Glomerular endothelial cell (primary cell): Measurements from ENCODE around the gene FMO1. TPM values are rescaled to one million over a fixed set of nuclear protein-coding genes. Genes with fewer than 3 reads are reported as not detected.
"Not testable (repeated sequence)": the region's sequence is repeated elsewhere in the genome, so short reads cannot be mapped to it uniquely, and the experiment has no call there.

Experiments used
- DNase-seq: peaks from one replicate; pipeline ENCODE4 v3.0.0-alpha.2; 2011; ENCODE audit warnings: low read depth, low spot score; ENCODE audit errors: extremely low read depth
- total RNA-seq: library from RNA; depleted of rRNA; stranded (reverse); fragments of >200 nt; gene quantifications from 2 replicates; pipeline ENCODE4 v1.2.3, GENCODE V29; 2015

The FMO1 gene
- total RNA-seq = not detected in 2 replicates

- no peak for DNase-seq
Measured at GRCh38 chr1:171248302-171248701, at the start of gene FMO1. Gene FMO1, plus strand, starts transcription at chr1:171248494. Its CDS starts 9,594 bp downstream, at chr1:171258088.

- DNase-seq = no peak
Measured at GRCh38 chr1:171204296-171204695, 44.0 kb upstream of the FMO1 start.

GRCh38 chr1:171206204-171206977 is 41.9 kb upstream of the FMO1 start:
- DNase-seq = no peak

GRCh38 chr1:171206978-171207355 is 41.3 kb upstream of the FMO1 start:
- no peak for DNase-seq

GRCh38 chr1:171207377-171207776 is 40.9 kb upstream of the FMO1 start:
- DNase-seq = no peak

- no peak for DNase-seq
Measured at GRCh38 chr1:171210355-171210754, 37.9 kb upstream of the FMO1 start.

- no peak for DNase-seq
Measured at GRCh38 chr1:171212607-171213351, 35.5 kb upstream of the FMO1 start.

GRCh38 chr1:171213559-171214454 is 34.5 kb upstream of the FMO1 start:
- DNase-seq = no peak

- DNase-seq = no peak
Measured at GRCh38 chr1:171217658-171218443, 30.4 kb upstream of the FMO1 start.

GRCh38 chr1:171218661-171219060 is 29.6 kb upstream of the FMO1 start:
- DNase-seq = no peak

GRCh38 chr1:171219346-171220080 is 28.8 kb upstream of the FMO1 start:
- no peak for DNase-seq

- no peak for DNase-seq
Measured at GRCh38 chr1:171220081-171220420, 28.2 kb upstream of the FMO1 start.

GRCh38 chr1:171220581-171221054 is 27.7 kb upstream of the FMO1 start:
- no peak for DNase-seq

- DNase-seq = no peak
Measured at GRCh38 chr1:171221665-171222591, 26.4 kb upstream of the FMO1 start.

GRCh38 chr1:171222936-171223335 is 25.4 kb upstream of the FMO1 start:
- DNase-seq = no peak

- DNase-seq = not testable (repeated sequence)
Measured at GRCh38 chr1:171224257-171224656, 24.0 kb upstream of the FMO1 start.

GRCh38 chr1:171226747-171227370 is 21.4 kb upstream of the FMO1 start:
- DNase-seq = no peak

- no peak for DNase-seq
Measured at GRCh38 chr1:171231326-171231725, 17.0 kb upstream of the FMO1 start.
